Psoas muscle (tissue), 8 donors: ENCODE results near the gene YWHAG. TPM values are rescaled to one million over a fixed set of nuclear protein-coding genes. Genes with fewer than 3 reads are reported as not detected.
A peak's percentile ranks its signal among the peaks of the same experiment; 100 is the strongest.
"Not testable (repeated sequence)": the region's sequence is repeated elsewhere in the genome, so short reads cannot be mapped to it uniquely, and the experiment has no call there.

Experiments used
- ATAC-seq, 4 donors: fragments of 200-7000 bp; cut with Tn5 transposase; one replicate each; pipeline ENCODE4 v1.9.1; 2020; ENCODE audit warnings: moderate library complexity in 3 of 4, mild to moderate bottlenecking in 2 of 4
- DNase-seq, 2 donors: peaks; one replicate each; pipeline ENCODE4 v3.0.0-alpha.2; 2020
- H3K27ac ChIP-seq: fragments of 200-600 bp; one replicate; pipeline ENCODE4 v1.8.0; 2022
- H3K27me3 ChIP-seq, 3 donors: fragments of 200-600 bp in 1 of 3; one replicate each; pipeline versions ENCODE4 v1.6.1 to v1.8.0; 2013 to 2022; ENCODE audit warnings: low read length in 2 of 3, mild to moderate bottlenecking in 2 of 3, moderate library complexity in 1 of 3; ENCODE audit not compliant: insufficient read depth in 3 of 3
- H3K36me3 ChIP-seq, 2 donors: fragments of 200-600 bp in 1 of 2; one replicate each; pipeline versions ENCODE4 v1.6.1 to v1.8.0; 2013 to 2022; ENCODE audit warnings: low read depth in 1 of 2, mild to moderate bottlenecking in 1 of 2, moderate library complexity in 1 of 2; ENCODE audit not compliant: insufficient read depth in 1 of 2
- H3K4me1 ChIP-seq: fragments of 200-600 bp; one replicate; pipeline ENCODE4 v1.8.0; 2022
- H3K4me3 ChIP-seq: fragments of 200-600 bp; one replicate; pipeline ENCODE4 v1.8.0; 2022; ENCODE audit warnings: mild to moderate bottlenecking
- H3K9me3 ChIP-seq: fragments of 200-600 bp; one replicate; pipeline ENCODE4 v1.8.0; 2022
- CTCF ChIP-seq: fragments of 200-600 bp; IDR thresholded peaks from one replicate; pipeline ENCODE4 v1.8.0; 2022; ENCODE audit warnings: antibody characterized with exemption
- WGBS, 3 donors: extraction: QIAGEN DNeasy Blood & Tissue Kit; methylation state at CpG; one replicate each; pipeline versions ENCODE4 v1.1.6 to v1.1.7; 2013; 5-methylcytosine and 5-hydroxymethylcytosine counted together
- intact Hi-C, 2 donors: fragments of 100-400 bp; cut with DNase I; formaldehyde crosslinking; loops; one replicate each; pipeline versions ENCODE4 v1.11.0 to v1.14.2; 2022
- polyA plus RNA-seq, 3 donors: library from polyadenylated mRNA; stranded (reverse); fragments of 200-250 nt; gene quantifications; one replicate each; pipeline ENCODE4 v1.2.3, GENCODE V29; 2013
- total RNA-seq, 4 donors: library from RNA; stranded (reverse); fragmentation: NEBNext Ultra II Directional in 2 of 4; extraction: Animal tissue kit (Norgen Biotek cat#: 25700) in 2 of 4; gene quantifications; one replicate each; pipeline versions ENCODE4 v1.2.1 to v1.2.4, GENCODE V29; 2021 to 2023
- donor health status: healthy with polysubstance abuse.
- donor health status: DM: no; HTN: no; CAD: no; lungs with moderate emphysema.
- donor health status: Bipolar disorder and iron deficiency.
- donor health status: healthy.
- donor health status: DM: yes; HTN: yes; CAD: no.
- donor health status: DM: no; HTN: no; CAD: no.
- donor health status: DM: no; HTN: no; CAD: no.
- donor health status: DM: yes; HTN: yes; CAD: no.

YWHAG gene
- total and polyA plus RNA-seq, 7 donors, result 204 to 523 (median 398) TPM

DNA sequence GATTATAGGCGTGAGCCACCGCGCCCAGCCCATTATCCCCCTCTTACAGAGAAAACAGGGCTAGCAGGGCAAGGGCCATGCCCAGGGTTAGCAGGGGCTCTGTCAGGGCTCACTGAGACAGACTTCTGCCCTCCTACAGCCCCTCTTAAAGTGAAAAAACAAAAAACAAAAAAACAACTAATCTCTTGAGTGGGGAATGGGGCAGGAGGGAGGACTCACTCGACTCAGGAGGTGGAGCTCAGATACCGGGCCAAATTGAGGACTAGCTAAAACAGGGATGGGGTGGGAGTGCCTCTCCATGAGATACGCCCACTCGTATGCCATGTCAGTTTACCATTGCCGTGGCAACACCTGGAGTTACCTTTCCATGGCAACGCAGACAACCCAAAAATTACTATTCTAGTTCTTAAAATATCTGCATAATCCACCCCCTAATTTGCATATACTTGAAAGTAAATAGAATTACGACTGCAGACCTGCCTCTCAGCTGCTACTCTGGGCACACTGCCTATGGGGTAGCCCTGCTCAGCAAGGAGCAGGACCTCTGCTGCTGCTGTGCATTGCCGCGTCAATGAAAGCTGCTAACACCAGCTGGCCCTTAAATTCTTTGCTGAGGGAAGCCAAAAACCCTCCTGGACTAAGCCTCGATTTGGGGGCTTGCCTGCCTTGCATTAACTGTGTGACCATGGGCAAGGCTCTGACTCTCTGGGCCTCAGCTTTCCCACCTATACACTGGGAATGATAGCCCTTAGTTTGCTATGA lies 37.4 kb upstream of the YWHAG start:
- Histone ChIP-seq H3K27me3 (no peaks in the 10 kb centered on the region), H3K9me3 (no peaks in the 10 kb centered on the region), H3K36me3 (no peaks in the 10 kb centered on the region), H3K27ac (no peak overlapping the region), H3K4me1 (peaks cover 5% of the 10 kb centered on the region), H3K4me3 (no peak overlapping the region)
- no peak for TF ChIP-seq CTCF
- DNase-seq, result no peak
- ATAC-seq, result no peak
- intact Hi-C loops, result no loop called here
- 52 to 60% (median 54%) methylated on average over 13 of the region's 13 CpGs for WGBS, 3 donors

GRCh38 chr7:76395605-76395964 lies 36.8 kb upstream of the YWHAG start:
- intact Hi-C loops, H3K4me3 ChIP-seq, H3K9me3 ChIP-seq, H3K36me3 ChIP-seq, H3K27ac ChIP-seq, H3K27me3 ChIP-seq, H3K4me1 ChIP-seq, ATAC-seq, DNase-seq: not testable (repeated sequence)
- WGBS, 3 donors, result 80 to 88% (median 85%) methylated on average over 11 of the region's 11 CpGs

DNA sequence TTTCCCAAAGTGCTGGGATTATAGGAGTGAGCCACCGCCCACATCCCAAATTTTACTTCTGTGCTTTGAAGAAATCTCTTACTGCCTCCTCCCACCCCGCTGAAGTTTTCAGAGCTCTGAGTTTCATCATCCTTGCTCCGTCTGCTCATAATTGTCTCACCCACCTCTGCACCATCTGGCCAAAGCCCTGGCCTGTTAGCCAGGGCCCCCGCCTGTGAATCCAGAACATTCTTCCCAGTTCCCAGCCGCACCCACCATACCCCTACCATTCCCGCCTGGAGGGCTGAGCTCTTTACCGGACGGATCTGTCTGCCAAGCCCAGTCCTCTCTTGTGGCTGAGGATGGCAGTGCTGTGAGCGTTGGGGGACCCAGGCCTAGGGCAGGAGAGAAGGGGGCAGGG lies 36.2 kb upstream of the YWHAG start:
- no peak overlapping the region for H3K27ac ChIP-seq
- H3K4me3 ChIP-seq, result no peak overlapping the region
- ATAC-seq, result no peak
- no peaks in the 10 kb centered on the region for H3K27me3 ChIP-seq
- no peak for DNase-seq
- intact Hi-C loops, result no loop called here
- no peak for TF ChIP-seq CTCF
- WGBS, 3 donors, result 88 to 98% (median 92%) methylated on average over 9 of the region's 9 CpGs
- H3K9me3 ChIP-seq, result no peaks in the 10 kb centered on the region
- no peaks in the 10 kb centered on the region for H3K36me3 ChIP-seq
- peaks cover 5% of the 10 kb centered on the region for H3K4me1 ChIP-seq

- intact Hi-C loops, result no loop called here
- H3K4me1 ChIP-seq, result peaks cover 15% of the 10 kb centered on the region
- H3K9me3 ChIP-seq, result no peaks in the 10 kb centered on the region
- H3K36me3 ChIP-seq, result no peaks in the 10 kb centered on the region
- H3K4me3 ChIP-seq, result peak overlapping the region; percentile 87
- 2 to 7% (median 3%) methylated on average over 65 to 99 of the region's 99 CpGs for WGBS, 3 donors
- H3K27ac ChIP-seq, result peak overlapping the region; percentile 96
- no peak for TF ChIP-seq CTCF
- ATAC-seq (peak; percentile 93 to 94 (median 94)), DNase-seq (peak; percentile 94 to 98)
- H3K27me3 ChIP-seq, result no peaks in the 10 kb centered on the region
These were observed 34.6 kb upstream of the YWHAG start for GRCh38 chr7:76393116-76394031.

- WGBS, 3 donors, result 40 to 41% (median 41%) methylated on average over 12 of the region's 12 CpGs
- Histone ChIP-seq H3K36me3 (no peaks in the 10 kb centered on the region), H3K4me1 (peaks cover 15% of the 10 kb centered on the region), H3K27me3 (no peaks in the 10 kb centered on the region), H3K27ac (peak overlapping the region; percentile 96), H3K4me3 (peak overlapping the region; percentile 87), H3K9me3 (no peaks in the 10 kb centered on the region)
- peak in 1 of 4 donors; percentile 9 for ATAC-seq
- intact Hi-C loops, result no loop called here
- DNase-seq, result no peak
- TF ChIP-seq CTCF, result no peak
These were observed 33.8 kb upstream of the YWHAG start for GRCh38 chr7:76392531-76393115.
